Mesenchymal stem cell (in vitro differentiated cells and primary cell): ENCODE results near the gene EIF4EBP2.

Experiments
- DNase-seq: peaks from one replicate; pipeline ENCODE4 v3.0.0-alpha.2; 2013
- H2AFZ ChIP-seq: one replicate; pipeline ENCODE4 v1.6.1; 2013; ENCODE audit warnings: low read depth, mild to moderate bottlenecking, control low read depth, inconsistent platforms, low read length, moderate library complexity
- H2AK5ac ChIP-seq: 2 replicates; pipeline ENCODE4 v1.6.1; 2013; ENCODE audit warnings: low read length, moderate library complexity, mild to moderate bottlenecking, inconsistent platforms; ENCODE audit not compliant: severe bottlenecking
- H2BK120ac ChIP-seq: one replicate; pipeline ENCODE4 v1.6.1; 2013; ENCODE audit warnings: low read depth, mild to moderate bottlenecking, inconsistent platforms, low read length, moderate library complexity
- H2BK12ac ChIP-seq, 2 experiments: one replicate each; pipeline ENCODE4 v1.6.1; 2013; ENCODE audit warnings: inconsistent platforms in 2 of 2, low read length in 2 of 2, mild to moderate bottlenecking in 2 of 2, moderate library complexity in 2 of 2, control low read depth in 1 of 2
- H2BK15ac ChIP-seq: one replicate; pipeline ENCODE4 v1.6.1; 2013; ENCODE audit warnings: mild to moderate bottlenecking, low read depth, inconsistent platforms; ENCODE audit not compliant: poor library complexity, severe bottlenecking
- H2BK5ac ChIP-seq: 2 replicates; pipeline ENCODE4 v1.6.1; 2013; ENCODE audit warnings: low read depth, mild to moderate bottlenecking, low read length, control low read depth, inconsistent platforms; ENCODE audit not compliant: poor library complexity, severe bottlenecking
- H3K14ac ChIP-seq, 2 experiments: one replicate each; pipeline ENCODE4 v1.6.1; 2013; ENCODE audit warnings: inconsistent platforms in 2 of 2, low read length in 2 of 2, control low read depth in 1 of 2, mild to moderate bottlenecking in 1 of 2, moderate library complexity in 1 of 2
- H3K18ac ChIP-seq, 2 experiments: one replicate each; pipeline ENCODE4 v1.6.1; 2013; ENCODE audit warnings: inconsistent platforms in 2 of 2, low read length in 2 of 2, control low read depth in 1 of 2, low read depth in 1 of 2, mild to moderate bottlenecking in 1 of 2
- H3K23ac ChIP-seq, 2 experiments: one replicate each; pipeline ENCODE4 v1.6.1; 2013; ENCODE audit warnings: inconsistent platforms in 2 of 2, low read length in 2 of 2, mild to moderate bottlenecking in 2 of 2, moderate library complexity in 2 of 2, control low read depth in 1 of 2
- H3K27ac ChIP-seq: 2 replicates; pipeline ENCODE4 v1.5.1; 2013; ENCODE audit warnings: mild to moderate bottlenecking, moderate library complexity, low read length, control low read depth, inconsistent platforms; ENCODE audit not compliant: poor library complexity, severe bottlenecking
- H3K27me3 ChIP-seq, 2 experiments: 2 replicates each; pipeline versions ENCODE4 v1.6.1 to v1.7.0; 2013; ENCODE audit warnings: low read length in 2 of 2, mild to moderate bottlenecking in 2 of 2, moderate library complexity in 2 of 2, control low read depth in 1 of 2, inconsistent platforms in 1 of 2; ENCODE audit not compliant: control insufficient read depth in 1 of 2, insufficient read depth in 1 of 2
- H3K36me3 ChIP-seq, 2 experiments: 2 replicates each; pipeline versions ENCODE4 v1.6.1 to v1.7.0; 2013; ENCODE audit warnings: low read length in 2 of 2, control low read depth in 1 of 2, inconsistent platforms in 1 of 2, low read depth in 1 of 2, mild to moderate bottlenecking in 1 of 2; ENCODE audit not compliant: insufficient read depth in 2 of 2, control insufficient read depth in 1 of 2
- H3K4ac ChIP-seq, 2 experiments: one replicate each; pipeline ENCODE4 v1.6.1; 2013; ENCODE audit warnings: inconsistent platforms in 2 of 2, low read length in 2 of 2, mild to moderate bottlenecking in 2 of 2, moderate library complexity in 2 of 2, control low read depth in 1 of 2, low read depth in 1 of 2
- H3K4me1 ChIP-seq: 2 replicates; pipeline ENCODE4 v1.6.1; 2013; ENCODE audit warnings: low read depth, low read length, control low read depth; ENCODE audit not compliant: control insufficient read depth, insufficient read depth
- H3K4me2 ChIP-seq: 2 replicates; pipeline ENCODE4 v1.6.1; 2013; ENCODE audit warnings: low read length, mild to moderate bottlenecking, inconsistent platforms; ENCODE audit not compliant: poor library complexity, severe bottlenecking
- H3K4me3 ChIP-seq, 2 experiments: 2 replicates each; pipeline versions ENCODE4 v1.5.1 to v1.7.0; 2013; ENCODE audit warnings: low read length in 2 of 2, mild to moderate bottlenecking in 2 of 2, control low read depth in 1 of 2, low read depth in 1 of 2; ENCODE audit not compliant: insufficient read depth in 1 of 2
- H3K79me1 ChIP-seq: replicated peaks from 2 replicates; pipeline ENCODE4 v1.6.1; 2013; ENCODE audit warnings: mild to moderate bottlenecking, control low read depth, low read length, inconsistent platforms; ENCODE audit not compliant: poor library complexity, severe bottlenecking
- H3K9ac ChIP-seq: 2 replicates; pipeline ENCODE4 v1.7.0; 2013; ENCODE audit warnings: mild to moderate bottlenecking, low read length, moderate library complexity
- H3K9me3 ChIP-seq: 2 replicates; pipeline ENCODE4 v1.7.0; 2013; ENCODE audit warnings: mild to moderate bottlenecking, low read length; ENCODE audit not compliant: control insufficient read depth
- H4K8ac ChIP-seq: one replicate; pipeline ENCODE4 v1.6.1; 2013; ENCODE audit warnings: inconsistent platforms, mild to moderate bottlenecking, low read length, moderate library complexity
- H4K91ac ChIP-seq: one replicate; pipeline ENCODE4 v1.6.1; 2013; ENCODE audit warnings: mild to moderate bottlenecking, low read length, inconsistent platforms
- WGBS: methylation state at CpG from one replicate; pipeline ENCODE4 v1.1.7; 2013; ENCODE audit warnings: mixed read lengths; 5-methylcytosine and 5-hydroxymethylcytosine counted together

Gene EIF4EBP2

DNA sequence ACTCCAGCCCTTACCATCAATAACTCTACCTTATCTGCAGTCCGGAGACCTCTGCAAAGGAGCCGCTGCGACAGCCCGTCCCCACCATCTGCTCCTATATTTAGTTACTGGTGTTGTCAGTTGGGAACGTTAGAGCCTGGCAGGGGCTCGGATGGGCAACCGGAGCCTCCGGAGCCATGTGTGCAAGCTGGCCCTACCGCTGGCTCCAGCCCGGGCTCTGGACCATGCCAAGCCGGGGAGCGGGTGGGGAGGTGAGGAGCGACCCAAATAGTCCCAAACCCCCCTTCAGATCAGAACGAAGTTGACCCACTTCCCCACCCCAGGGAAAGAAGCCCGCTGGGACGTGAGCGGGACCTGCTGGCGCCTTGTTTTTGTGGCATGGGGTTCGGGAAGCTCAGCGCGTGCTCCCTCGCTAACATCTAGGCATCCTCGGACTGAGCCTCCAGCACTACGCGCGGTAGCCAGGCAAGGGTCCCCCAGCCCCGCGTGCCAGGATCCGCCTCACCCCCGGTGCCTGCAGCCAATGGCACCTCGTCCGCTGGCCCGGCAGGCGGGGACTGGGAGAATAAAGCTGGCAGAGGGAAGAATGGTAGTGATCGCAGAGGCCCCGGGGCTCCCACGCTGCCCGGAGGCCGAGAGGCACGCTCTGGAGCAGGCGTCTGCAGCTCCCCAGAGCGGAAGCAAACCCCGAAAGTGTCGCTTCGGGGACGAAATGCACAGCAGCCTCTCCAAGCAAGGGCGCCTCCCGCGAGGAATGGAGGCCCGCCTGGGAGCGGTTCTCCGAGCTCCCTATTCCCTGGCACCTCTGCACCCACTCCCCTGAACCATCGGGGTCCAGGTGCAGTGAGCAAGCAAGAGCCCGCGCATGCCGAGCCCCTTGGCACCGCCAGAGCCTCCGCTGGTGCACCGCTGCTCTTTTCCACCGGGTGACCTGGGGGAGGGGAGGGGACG, 22.2 kb upstream of the EIF4EBP2 start:
- H3K4me3 ChIP-seq, result peak overlapping the region; percentile 69 to 85
- no peak overlapping the region for H2AK5ac ChIP-seq
- WGBS, result 7% methylated on average over 50 of the region's 61 CpGs
- H3K23ac ChIP-seq, result peak overlapping the region in 1 of 2 experiments; percentile 57
- peak overlapping the region; percentile 73 for H4K91ac ChIP-seq
- no peak overlapping the region for H2BK5ac ChIP-seq
- H3K4me1 ChIP-seq, result peaks cover 18% of the 10 kb centered on the region
- DNase-seq, result peak; percentile 60
- peak overlapping the region; percentile 20 for H3K27ac ChIP-seq
- H3K36me3 ChIP-seq, result no peaks in the 10 kb centered on the region
- peak overlapping the region; percentile 85 for H2BK15ac ChIP-seq
- peak overlapping the region; percentile 94 for H3K4me2 ChIP-seq
- H3K9me3 ChIP-seq, result peaks cover 8% of the 10 kb centered on the region
- H3K4ac ChIP-seq, result peak overlapping the region; percentile 73 to 74
- peaks cover 12% of the 10 kb centered on the region for H3K79me1 ChIP-seq
- peak overlapping the region; percentile 77 for H3K9ac ChIP-seq
- no peak overlapping the region for H2BK12ac ChIP-seq
- H3K27me3 ChIP-seq, result peaks cover 0 to 9% of the 10 kb centered on the region in 2 experiments
- peak overlapping the region; percentile 64 to 89 for H3K18ac ChIP-seq
- H3K14ac ChIP-seq, result peak overlapping the region in 1 of 2 experiments; percentile 61
- peak overlapping the region; percentile 66 for H2AFZ ChIP-seq
- H2BK120ac ChIP-seq, result peak overlapping the region; percentile 84
- peak overlapping the region; percentile 86 for H4K8ac ChIP-seq

GRCh38 chr10:70391654-70392053, 12.3 kb upstream of the EIF4EBP2 start:
- H3K4me2 ChIP-seq, result no peak overlapping the region
- H4K8ac ChIP-seq, result no peak overlapping the region
- no peak overlapping the region for H3K23ac ChIP-seq
- no peaks in the 10 kb centered on the region for H3K36me3 ChIP-seq
- no peak overlapping the region for H3K14ac ChIP-seq
- DNase-seq, result no peak
- no peaks in the 10 kb centered on the region for H3K9me3 ChIP-seq
- no peak overlapping the region for H2BK12ac ChIP-seq
- no peaks in the 10 kb centered on the region for H3K79me1 ChIP-seq
- H3K18ac ChIP-seq, result no peak overlapping the region
- peak overlapping the region; percentile 44 for H2BK5ac ChIP-seq
- peaks cover 14 to 15% of the 10 kb centered on the region in 2 experiments for H3K27me3 ChIP-seq
- no peak overlapping the region for H2BK120ac ChIP-seq
- H3K27ac ChIP-seq, result no peak overlapping the region
- WGBS, result 73% methylated on average over 4 of the region's 4 CpGs
- H4K91ac ChIP-seq, result no peak overlapping the region
- no peak overlapping the region for H3K4ac ChIP-seq
- no peak overlapping the region for H2AFZ ChIP-seq
- peaks cover 2% of the 10 kb centered on the region for H3K4me1 ChIP-seq
- no peak overlapping the region for H3K4me3 ChIP-seq
- H2AK5ac ChIP-seq, result no peak overlapping the region
- H3K9ac ChIP-seq, result no peak overlapping the region
- H2BK15ac ChIP-seq, result no peak overlapping the region

DNA sequence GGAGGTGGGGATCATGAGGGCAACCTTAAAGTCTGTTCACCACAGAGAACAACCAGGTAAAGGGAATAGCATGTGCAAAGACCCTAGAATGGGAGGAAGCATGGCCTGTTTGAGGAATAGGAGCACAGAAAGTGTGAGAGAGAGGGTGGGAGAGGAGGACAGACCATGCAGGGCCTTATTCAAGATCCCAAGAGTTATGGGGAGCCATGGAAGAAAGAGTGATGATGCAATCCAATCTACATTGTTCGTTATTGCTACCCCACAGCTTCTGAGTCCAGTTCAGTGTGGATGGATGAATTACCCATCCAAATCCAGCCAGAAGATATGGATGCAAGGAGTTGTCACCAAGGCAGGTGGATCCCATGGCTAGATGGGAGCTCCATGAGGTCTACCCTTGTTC, 7.8 kb upstream of the EIF4EBP2 start:
- H3K18ac ChIP-seq, result no peak overlapping the region
- no peak overlapping the region for H3K9ac ChIP-seq
- no peak overlapping the region for H3K4ac ChIP-seq
- H2BK15ac ChIP-seq, result no peak overlapping the region
- H3K27me3 ChIP-seq, result peaks cover 17 to 23% of the 10 kb centered on the region in 2 experiments
- no peaks in the 10 kb centered on the region for H3K79me1 ChIP-seq
- H2BK5ac ChIP-seq, result no peak overlapping the region
- no peak overlapping the region for H4K91ac ChIP-seq
- H3K4me2 ChIP-seq, result no peak overlapping the region
- no peak overlapping the region for H2BK12ac ChIP-seq
- H2AK5ac ChIP-seq, result no peak overlapping the region
- H3K4me3 ChIP-seq, result no peak overlapping the region
- no peak overlapping the region for H3K27ac ChIP-seq
- H2AFZ ChIP-seq, result no peak overlapping the region
- H3K14ac ChIP-seq, result no peak overlapping the region
- no peak for DNase-seq
- H3K36me3 ChIP-seq, result no peaks in the 10 kb centered on the region
- no peaks in the 10 kb centered on the region for H3K4me1 ChIP-seq
- no peak overlapping the region for H3K23ac ChIP-seq
- H4K8ac ChIP-seq, result no peak overlapping the region
- no peaks in the 10 kb centered on the region for H3K9me3 ChIP-seq
- WGBS, result 86% methylated on average over 1 of the region's 1 CpG
- H2BK120ac ChIP-seq, result no peak overlapping the region

GRCh38 chr10:70399177-70399576, 4.8 kb upstream of the EIF4EBP2 start:
- 100% methylated on average over 2 of the region's 3 CpGs for WGBS
- Histone ChIP-seq H3K4me2 (no peak overlapping the region), H2BK120ac (no peak overlapping the region), H2BK15ac (no peak overlapping the region), H3K79me1 (no peaks in the 10 kb centered on the region), H3K4ac (no peak overlapping the region), H3K9me3 (no peaks in the 10 kb centered on the region), H4K91ac (no peak overlapping the region), H4K8ac (no peak overlapping the region), H2BK5ac (no peak overlapping the region), H3K4me3 (no peak overlapping the region), H2AK5ac (no peak overlapping the region), H3K36me3 (no peaks in the 10 kb centered on the region), H3K14ac (no peak overlapping the region), H3K18ac (no peak overlapping the region), H3K27ac (no peak overlapping the region), H3K9ac (no peak overlapping the region), H3K23ac (no peak overlapping the region), H3K4me1 (no peaks in the 10 kb centered on the region), H2AFZ (no peak overlapping the region), H3K27me3 (peaks cover 10 to 15% of the 10 kb centered on the region in 2 experiments), H2BK12ac (no peak overlapping the region)
- DNase-seq, result no peak
